ENCODE data around the gene ARFIP2.

GRCh38 chr11:6448574-6448973 is 32.6 kb downstream of the ARFIP2 start:
- TF ChIP-seq POLR2A (IDR thresholded peaks at IDR 0.05): no peak
- TF ChIP-seq, protein P1, sequence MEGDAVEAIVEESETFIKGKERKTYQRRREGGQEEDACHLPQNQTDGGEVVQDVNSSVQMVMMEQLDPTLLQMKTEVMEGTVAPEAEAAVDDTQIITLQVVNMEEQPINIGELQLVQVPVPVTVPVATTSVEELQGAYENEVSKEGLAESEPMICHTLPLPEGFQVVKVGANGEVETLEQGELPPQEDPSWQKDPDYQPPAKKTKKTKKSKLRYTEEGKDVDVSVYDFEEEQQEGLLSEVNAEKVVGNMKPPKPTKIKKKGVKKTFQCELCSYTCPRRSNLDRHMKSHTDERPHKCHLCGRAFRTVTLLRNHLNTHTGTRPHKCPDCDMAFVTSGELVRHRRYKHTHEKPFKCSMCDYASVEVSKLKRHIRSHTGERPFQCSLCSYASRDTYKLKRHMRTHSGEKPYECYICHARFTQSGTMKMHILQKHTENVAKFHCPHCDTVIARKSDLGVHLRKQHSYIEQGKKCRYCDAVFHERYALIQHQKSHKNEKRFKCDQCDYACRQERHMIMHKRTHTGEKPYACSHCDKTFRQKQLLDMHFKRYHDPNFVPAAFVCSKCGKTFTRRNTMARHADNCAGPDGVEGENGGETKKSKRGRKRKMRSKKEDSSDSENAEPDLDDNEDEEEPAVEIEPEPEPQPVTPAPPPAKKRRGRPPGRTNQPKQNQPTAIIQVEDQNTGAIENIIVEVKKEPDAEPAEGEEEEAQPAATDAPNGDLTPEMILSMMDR (IDR thresholded peaks at IDR 0.05): no peak
- no peak for TF ChIP-seq POLR2AphosphoS5 (IDR thresholded peaks at IDR 0.05; ENCODE audit: insufficient read depth in 1 of 2, low read depth in 1 of 2)
